Esophagus (tissue), 2 donors: Measurements from ENCODE around the gene PLEKHH3. TPM values are rescaled to one million over a fixed set of nuclear protein-coding genes. Genes with fewer than 3 reads are reported as not detected.

ENCODE experiments used
- H3K27ac ChIP-seq, 2 donors: one replicate each; pipeline ENCODE4 v1.5.1; 2013; ENCODE audit warnings: low read depth in 2 of 2, mild to moderate bottlenecking in 2 of 2, inconsistent platforms in 1 of 2, low read length in 1 of 2, moderate library complexity in 1 of 2
- H3K27me3 ChIP-seq, 2 donors: one replicate each; pipeline ENCODE4 v1.6.1; 2013; ENCODE audit warnings: low read length in 2 of 2, control low read depth in 1 of 2, mild to moderate bottlenecking in 1 of 2; ENCODE audit not compliant: insufficient read depth in 2 of 2, control insufficient read depth in 1 of 2
- H3K36me3 ChIP-seq, 2 donors: one replicate each; pipeline ENCODE4 v1.6.1; 2013; ENCODE audit warnings: low read length in 1 of 2; ENCODE audit not compliant: control insufficient read depth in 2 of 2, insufficient read depth in 2 of 2
- H3K4me1 ChIP-seq, 2 donors: one replicate each; pipeline ENCODE4 v1.6.1; 2013; ENCODE audit warnings: low read length in 1 of 2; ENCODE audit not compliant: control insufficient read depth in 2 of 2, insufficient read depth in 2 of 2
- H3K4me3 ChIP-seq, 2 donors: one replicate each; pipeline ENCODE4 v1.5.1; 2013; ENCODE audit warnings: low read length in 2 of 2, mild to moderate bottlenecking in 2 of 2, low read depth in 1 of 2, moderate library complexity in 1 of 2
- H3K9me3 ChIP-seq, 2 donors: one replicate each; pipeline ENCODE4 v1.6.1; 2013; ENCODE audit warnings: mild to moderate bottlenecking in 2 of 2, low read depth in 1 of 2, low read length in 1 of 2, moderate library complexity in 1 of 2; ENCODE audit not compliant: control insufficient read depth in 2 of 2, insufficient read depth in 1 of 2
- WGBS, 2 donors: extraction: QIAGEN DNeasy Blood & Tissue Kit; methylation state at CpG; one replicate each; pipeline ENCODE4 v1.1.7; 2013; 5-methylcytosine and 5-hydroxymethylcytosine counted together
- polyA plus RNA-seq, 2 donors: library from polyadenylated mRNA; stranded (reverse); fragments of 200-250 nt; gene quantifications; one replicate each; pipeline ENCODE4 v1.2.3, GENCODE V29; 2013
- donor health status: healthy with polysubstance abuse.
- donor health status: Bipolar disorder and iron deficiency.

Gene PLEKHH3
- polyA plus RNA-seq, 2 donors, result 49.4 to 84.6 TPM

- no peak overlapping the region for H3K27ac ChIP-seq
- no peaks in the 10 kb centered on the region for H3K27me3 ChIP-seq
- H3K4me1 ChIP-seq, result no peaks in the 10 kb centered on the region
- H3K36me3 ChIP-seq, result peaks cover 27 to 38% of the 10 kb centered on the region in 2 donors
- H3K4me3 ChIP-seq, result no peak overlapping the region
- WGBS, 2 donors, result 86 to 88% methylated on average over 11 of the region's 11 CpGs
- H3K9me3 ChIP-seq, result no peaks in the 10 kb centered on the region
Observed at GRCh38 chr17:42702446-42702845, 25.7 kb upstream of the PLEKHH3 start.

- no peaks in the 10 kb centered on the region for H3K4me1 ChIP-seq
- no peak overlapping the region for H3K4me3 ChIP-seq
- 76 to 80% methylated on average over 10 of the region's 10 CpGs for WGBS, 2 donors
- H3K27ac ChIP-seq, result no peak overlapping the region
- H3K36me3 ChIP-seq, result peaks cover 24 to 32% of the 10 kb centered on the region in 2 donors
- no peaks in the 10 kb centered on the region for H3K27me3 ChIP-seq
- H3K9me3 ChIP-seq, result no peaks in the 10 kb centered on the region
Observed at GRCh38 chr17:42700586-42701289, 23.9 kb upstream of the PLEKHH3 start.

GRCh38 chr17:42699415-42699740, 22.6 kb upstream of the PLEKHH3 start:
- Histone ChIP-seq H3K9me3 (no peaks in the 10 kb centered on the region), H3K4me3 (no peak overlapping the region), H3K27me3 (no peaks in the 10 kb centered on the region), H3K4me1 (no peaks in the 10 kb centered on the region), H3K36me3 (peaks cover 14 to 25% of the 10 kb centered on the region in 2 donors), H3K27ac (no peak overlapping the region)
- 87 to 92% methylated on average over 4 of the region's 4 CpGs for WGBS, 2 donors

GRCh38 chr17:42698736-42699414, 22.1 kb upstream of the PLEKHH3 start:
- Histone ChIP-seq H3K27ac (no peak overlapping the region), H3K4me3 (no peak overlapping the region), H3K4me1 (no peaks in the 10 kb centered on the region), H3K36me3 (peaks cover 10 to 23% of the 10 kb centered on the region in 2 donors), H3K27me3 (no peaks in the 10 kb centered on the region), H3K9me3 (no peaks in the 10 kb centered on the region)
- WGBS, 2 donors, result 36 to 51% methylated on average over 2 of the region's 2 CpGs

GRCh38 chr17:42697108-42697811, 20.5 kb upstream of the PLEKHH3 start:
- WGBS, 2 donors, result 89 to 91% methylated on average over 19 of the region's 19 CpGs
- H3K4me1 ChIP-seq, result no peaks in the 10 kb centered on the region
- no peaks in the 10 kb centered on the region for H3K27me3 ChIP-seq
- peaks cover 6 to 20% of the 10 kb centered on the region in 2 donors for H3K36me3 ChIP-seq
- no peak overlapping the region for H3K27ac ChIP-seq
- H3K4me3 ChIP-seq, result no peak overlapping the region
- no peaks in the 10 kb centered on the region for H3K9me3 ChIP-seq

- Histone ChIP-seq H3K27me3 (no peaks in the 10 kb centered on the region), H3K4me1 (no peaks in the 10 kb centered on the region), H3K27ac (no peak overlapping the region), H3K4me3 (no peak overlapping the region), H3K36me3 (peaks cover 0 to 3% of the 10 kb centered on the region in 2 donors), H3K9me3 (no peaks in the 10 kb centered on the region)
- WGBS, 2 donors, result 89 to 92% methylated on average over 20 of the region's 20 CpGs
Observed at GRCh38 chr17:42695500-42695899, 18.7 kb upstream of the PLEKHH3 start.

- Histone ChIP-seq H3K4me1 (no peaks in the 10 kb centered on the region), H3K27ac (no peak overlapping the region), H3K27me3 (no peaks in the 10 kb centered on the region), H3K9me3 (no peaks in the 10 kb centered on the region), H3K36me3 (peaks cover 0 to 3% of the 10 kb centered on the region in 2 donors), H3K4me3 (no peak overlapping the region)
- WGBS, 2 donors, result 91 to 93% methylated on average over 3 of the region's 3 CpGs
Observed at GRCh38 chr17:42694524-42694923, 17.7 kb upstream of the PLEKHH3 start.

- Histone ChIP-seq H3K36me3 (peaks cover 0 to 3% of the 10 kb centered on the region in 2 donors), H3K27me3 (no peaks in the 10 kb centered on the region), H3K4me1 (no peaks in the 10 kb centered on the region), H3K4me3 (no peak overlapping the region), H3K27ac (no peak overlapping the region), H3K9me3 (no peaks in the 10 kb centered on the region)
- 85 to 91% methylated on average over 11 of the region's 11 CpGs for WGBS, 2 donors
Observed at GRCh38 chr17:42692489-42692888, 15.7 kb upstream of the PLEKHH3 start.

GRCh38 chr17:42691021-42691545, 14.3 kb upstream of the PLEKHH3 start:
- Histone ChIP-seq H3K36me3 (peaks cover 0 to 3% of the 10 kb centered on the region in 2 donors), H3K27ac (no peak overlapping the region), H3K4me1 (no peaks in the 10 kb centered on the region), H3K27me3 (no peaks in the 10 kb centered on the region), H3K4me3 (no peak overlapping the region), H3K9me3 (no peaks in the 10 kb centered on the region)
- WGBS, 2 donors, result 89 to 91% methylated on average over 12 of the region's 12 CpGs
